NCI-H2196 treated with DMSO at 0.1 percent for 48 hours (cell line): Measurements from ENCODE around the gene KAZN.
"Not testable (repeated sequence)": the region's sequence is repeated elsewhere in the genome, so short reads cannot be mapped to it uniquely, and the experiment has no call there.

Source experiments
- DNase-seq: peaks from one replicate; lab custom pipeline; 2025; ENCODE audit not compliant: unreplicated experiment; lab: John Stamatoyannopoulos, UW

The KAZN gene

GRCh38 chr1:14946684-14947238, 348.3 kb downstream of the KAZN start:
- no peak for DNase-seq

DNA sequence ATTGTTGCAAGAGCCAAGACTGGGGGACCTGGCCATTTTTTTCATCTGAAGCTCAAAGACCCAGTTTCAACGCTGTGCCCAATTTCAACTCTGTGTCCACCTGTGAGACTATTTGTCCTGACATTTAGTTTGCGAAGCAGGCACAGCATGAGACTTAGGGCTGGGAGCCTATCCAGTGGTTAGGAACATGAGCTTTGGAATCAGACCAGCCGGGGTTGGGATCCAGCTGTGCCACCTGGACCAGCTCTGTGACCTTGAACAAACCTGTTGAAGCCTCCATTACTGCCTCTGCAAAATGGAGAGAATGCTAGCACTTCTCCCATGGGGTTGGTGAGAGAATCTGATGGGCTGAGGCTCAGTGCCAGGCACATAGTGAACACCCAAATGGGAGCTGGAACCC, 348.9 kb downstream of the KAZN start:
- no peak for DNase-seq

DNA sequence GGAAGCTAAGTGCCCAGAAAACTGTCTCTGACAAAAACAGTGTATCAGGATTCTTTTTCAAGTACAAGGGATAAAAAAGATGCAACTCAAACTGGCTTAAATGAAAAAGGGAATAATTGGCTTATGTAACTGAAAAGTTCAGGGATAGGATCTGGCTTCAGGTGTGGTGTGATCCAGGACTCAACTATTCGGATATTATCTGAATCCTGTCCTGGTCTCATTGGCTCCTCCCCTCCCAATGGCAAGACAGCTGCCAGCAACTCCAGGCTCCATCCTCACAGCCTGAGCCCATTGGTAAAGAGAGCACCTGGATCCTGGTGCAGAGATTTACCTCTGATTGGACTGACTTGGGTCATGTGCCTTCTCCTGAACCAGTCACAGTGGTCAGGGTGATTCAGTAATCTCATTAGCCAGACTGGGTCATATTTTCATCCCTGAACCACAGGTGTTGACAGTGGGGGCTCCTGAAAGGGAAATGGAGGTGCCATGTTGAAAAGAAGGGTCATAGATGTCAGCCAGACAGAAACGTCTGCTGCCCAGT, 349.7 kb downstream of the KAZN start:
- DNase-seq: no peak

DNA sequence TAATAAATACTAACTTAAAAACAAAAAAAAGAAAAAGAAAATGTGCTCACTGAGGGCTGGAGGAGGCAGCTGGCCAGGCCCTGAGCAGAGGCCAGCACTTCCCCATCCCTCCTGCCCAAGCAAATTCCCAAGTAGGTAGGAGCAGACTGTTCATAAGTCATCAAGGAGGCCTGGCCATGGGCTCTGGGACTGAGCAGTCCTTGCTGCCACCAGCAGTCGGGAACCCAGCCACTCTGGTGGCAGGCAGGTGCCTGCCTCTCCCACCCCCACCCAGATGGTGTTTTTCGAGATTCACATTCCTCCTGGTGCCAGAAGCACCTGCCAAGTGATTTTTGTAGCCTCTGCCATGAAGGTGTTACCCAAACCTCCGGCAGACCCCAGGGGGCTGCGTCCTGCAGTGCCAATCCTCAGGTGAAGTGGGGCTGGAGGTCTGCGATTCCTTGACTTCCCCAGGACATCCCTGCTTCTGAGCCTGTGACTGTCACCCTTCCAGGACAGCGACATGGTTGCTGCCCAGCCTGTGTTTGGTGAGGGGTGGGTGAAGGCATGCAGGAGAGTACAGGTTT, 350.9 kb downstream of the KAZN start:
- no peak for DNase-seq

DNA sequence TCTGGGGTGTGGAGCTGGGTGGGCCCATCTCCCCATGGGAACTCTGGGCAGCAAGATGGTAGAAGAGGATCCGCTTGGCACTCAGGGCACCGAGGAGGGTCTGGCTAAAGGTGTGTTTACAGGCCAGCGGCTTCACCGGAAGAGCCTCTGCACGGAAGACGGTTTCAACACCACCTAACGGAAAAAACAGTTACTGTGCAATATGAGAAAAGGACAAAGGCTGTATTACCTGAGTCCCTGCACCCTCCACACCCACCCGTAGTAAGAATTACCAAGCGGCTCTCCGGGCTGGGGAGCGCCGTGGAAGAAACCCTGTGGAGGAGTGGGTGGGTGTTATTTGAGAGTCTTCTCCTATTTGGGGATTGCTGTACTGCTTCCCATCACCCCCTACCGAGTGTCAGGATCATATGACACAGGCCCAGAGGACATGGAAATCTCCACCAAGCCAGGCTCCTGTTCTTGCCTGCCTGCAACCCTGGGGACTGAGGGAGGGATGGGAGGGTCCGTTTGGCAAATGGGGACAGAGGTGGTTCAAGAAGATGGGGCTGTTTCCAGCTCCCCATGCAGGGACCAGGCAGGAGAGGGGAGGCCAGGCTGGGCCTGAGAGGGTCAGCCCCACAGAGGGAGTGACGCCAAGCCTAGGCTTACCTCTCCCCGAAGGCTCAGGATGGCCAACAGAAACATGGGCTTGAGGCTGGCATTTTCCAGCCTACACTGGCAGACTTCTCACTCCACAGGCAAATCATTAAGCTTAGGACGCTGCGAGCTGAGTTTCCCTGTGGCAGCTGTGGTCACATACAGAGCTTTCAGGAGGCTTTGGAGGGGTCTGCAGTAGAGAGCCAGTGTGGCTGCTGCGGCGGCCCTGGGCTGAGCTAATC, 351.6 kb downstream of the KAZN start:
- DNase-seq: no peak

- DNase-seq: no peak
These were observed 353.3 kb downstream of the KAZN start for GRCh38 chr1:14951766-14952165.

DNA sequence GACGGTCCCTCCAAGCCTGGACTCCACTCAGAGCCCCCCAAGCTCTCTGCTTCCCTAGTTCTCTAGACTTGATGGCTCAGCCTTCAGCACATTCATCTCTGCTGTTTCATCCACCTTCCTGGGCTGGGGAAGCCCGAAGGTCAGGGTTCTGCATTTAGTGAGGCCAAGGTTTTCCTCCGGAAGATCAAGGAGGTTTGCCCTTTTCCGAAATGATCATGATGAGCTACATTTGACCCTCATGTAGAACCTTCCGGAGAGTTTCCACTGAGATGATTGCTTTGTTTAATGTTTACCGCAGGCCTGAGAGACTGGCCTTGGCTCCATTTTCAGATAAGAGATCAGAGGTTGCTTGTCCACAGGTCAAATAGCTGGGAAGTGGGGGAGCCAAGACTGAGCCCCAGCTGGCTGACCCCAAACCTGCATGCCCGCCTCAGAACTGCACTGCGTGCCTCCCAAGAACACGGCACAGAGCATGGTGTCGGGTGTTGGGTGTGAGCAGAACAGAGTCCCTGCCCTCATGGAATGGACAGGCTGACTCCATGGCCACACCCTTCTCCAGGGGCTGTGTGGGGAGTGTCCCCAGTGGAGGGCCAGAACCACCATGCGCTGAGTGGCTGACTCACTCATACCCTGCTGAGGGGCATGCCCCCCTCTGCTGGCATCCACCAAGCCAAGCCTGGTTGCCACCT, 354.3 kb downstream of the KAZN start:
- DNase-seq: no peak

GRCh38 chr1:14954210-14954609, 355.7 kb downstream of the KAZN start:
- no peak for DNase-seq

DNA sequence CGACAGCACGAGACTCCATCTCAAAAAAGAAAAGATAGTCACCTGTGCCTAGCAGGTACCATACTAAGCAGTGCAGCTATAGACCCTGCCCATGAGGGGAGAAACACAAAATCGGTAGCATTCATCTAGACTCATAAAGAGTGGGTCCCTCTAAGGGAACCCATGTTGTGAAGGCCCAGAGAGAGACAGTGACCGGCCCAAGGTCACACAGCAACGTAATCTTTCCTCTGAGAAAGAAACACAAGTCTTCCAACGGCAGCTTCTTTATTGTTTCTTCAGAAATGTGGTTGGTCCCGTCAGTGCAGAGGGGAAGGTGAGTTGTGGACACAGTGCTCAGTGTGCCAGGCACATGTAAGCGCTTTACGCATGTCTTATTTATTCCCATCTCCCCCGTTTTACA, 356.4 kb downstream of the KAZN start:
- DNase-seq: no peak

GRCh38 chr1:14955402-14955801, 356.9 kb downstream of the KAZN start:
- DNase-seq: no peak

DNA sequence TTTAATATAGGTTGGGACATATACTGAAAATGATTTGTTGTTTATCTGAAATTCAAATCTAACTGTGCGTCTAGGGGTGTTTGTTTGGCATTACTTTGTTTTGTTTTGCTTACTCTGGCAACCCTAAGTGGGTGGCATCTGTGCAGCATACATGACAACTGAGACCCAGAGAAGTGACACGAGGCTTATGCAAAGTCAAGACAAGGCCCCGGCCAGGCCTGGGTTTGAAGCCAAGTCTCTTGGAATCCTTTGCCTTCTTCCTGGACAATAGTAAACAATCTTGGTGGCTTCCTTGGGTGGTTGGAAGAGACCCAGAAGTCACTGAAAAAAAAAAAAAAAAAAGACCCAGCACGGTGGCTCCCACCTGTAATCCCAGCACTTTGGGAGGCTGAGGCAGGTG, 357.5 kb downstream of the KAZN start:
- no peak for DNase-seq

DNA sequence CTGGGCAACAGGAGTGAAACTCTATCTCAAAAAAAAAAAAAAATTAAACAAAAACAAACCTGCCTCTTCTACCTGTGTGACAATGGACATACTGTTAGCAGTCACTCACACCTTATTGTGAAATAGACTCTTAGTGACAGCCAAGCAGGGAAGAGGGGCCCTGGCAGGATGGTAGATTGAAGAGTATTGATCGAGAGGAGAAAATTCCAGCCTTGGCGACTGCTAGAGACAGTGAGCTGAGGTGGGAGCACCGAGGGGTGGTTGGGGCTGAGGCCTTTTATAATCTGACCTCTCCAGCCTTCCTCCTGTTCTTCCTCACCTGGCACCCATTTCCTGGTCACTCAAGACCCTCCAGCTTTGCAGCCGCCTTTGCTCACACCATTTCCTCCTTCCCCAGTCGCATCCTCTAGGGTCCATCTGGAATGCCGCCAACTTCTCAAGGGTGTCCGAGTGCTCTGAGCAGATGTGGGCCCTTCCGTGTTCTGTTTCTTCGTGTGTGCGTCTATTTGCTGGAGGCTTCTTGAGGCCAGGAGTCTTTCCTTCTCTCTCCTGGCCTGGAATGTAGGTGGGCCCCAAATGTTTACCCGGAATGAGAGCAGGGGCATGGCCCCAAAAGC, 358.2 kb downstream of the KAZN start:
- DNase-seq: no peak

DNA sequence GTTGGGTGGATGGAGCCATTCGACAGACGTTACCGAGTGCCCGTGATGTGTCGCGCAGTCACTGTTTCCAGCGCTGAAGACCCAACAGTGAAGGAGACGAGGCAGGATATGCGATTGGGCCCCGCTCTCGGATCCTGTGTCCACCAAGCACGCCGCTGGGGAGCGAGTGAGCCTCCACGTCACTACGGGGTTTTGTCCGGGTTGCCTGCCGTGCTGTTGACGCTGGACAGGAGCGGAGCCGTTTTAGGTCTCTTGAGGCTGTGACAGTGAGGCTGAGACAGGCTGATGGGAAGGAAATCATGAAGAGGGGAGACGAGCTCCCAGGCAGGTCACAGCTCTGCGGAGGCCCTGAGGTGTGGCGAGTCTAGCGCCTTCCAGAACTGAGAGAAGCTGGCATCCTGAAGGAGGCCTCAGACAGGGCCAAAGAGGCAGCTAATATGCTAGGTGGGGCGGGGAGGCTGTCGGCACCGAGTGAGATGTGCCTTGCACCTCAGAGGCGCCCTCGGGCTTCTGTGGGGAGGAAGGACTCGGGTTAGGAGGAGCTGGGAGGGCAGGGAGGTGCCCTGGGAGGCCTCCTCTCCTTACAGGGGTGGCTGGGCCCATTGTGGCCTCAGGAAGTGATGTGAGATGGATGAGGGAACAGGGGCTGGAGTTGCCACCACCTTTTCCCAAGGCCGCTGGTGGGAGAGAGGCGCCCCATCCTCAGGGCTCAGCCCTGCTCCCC, 359.1 kb downstream of the KAZN start:
- DNase-seq: no peak

DNA sequence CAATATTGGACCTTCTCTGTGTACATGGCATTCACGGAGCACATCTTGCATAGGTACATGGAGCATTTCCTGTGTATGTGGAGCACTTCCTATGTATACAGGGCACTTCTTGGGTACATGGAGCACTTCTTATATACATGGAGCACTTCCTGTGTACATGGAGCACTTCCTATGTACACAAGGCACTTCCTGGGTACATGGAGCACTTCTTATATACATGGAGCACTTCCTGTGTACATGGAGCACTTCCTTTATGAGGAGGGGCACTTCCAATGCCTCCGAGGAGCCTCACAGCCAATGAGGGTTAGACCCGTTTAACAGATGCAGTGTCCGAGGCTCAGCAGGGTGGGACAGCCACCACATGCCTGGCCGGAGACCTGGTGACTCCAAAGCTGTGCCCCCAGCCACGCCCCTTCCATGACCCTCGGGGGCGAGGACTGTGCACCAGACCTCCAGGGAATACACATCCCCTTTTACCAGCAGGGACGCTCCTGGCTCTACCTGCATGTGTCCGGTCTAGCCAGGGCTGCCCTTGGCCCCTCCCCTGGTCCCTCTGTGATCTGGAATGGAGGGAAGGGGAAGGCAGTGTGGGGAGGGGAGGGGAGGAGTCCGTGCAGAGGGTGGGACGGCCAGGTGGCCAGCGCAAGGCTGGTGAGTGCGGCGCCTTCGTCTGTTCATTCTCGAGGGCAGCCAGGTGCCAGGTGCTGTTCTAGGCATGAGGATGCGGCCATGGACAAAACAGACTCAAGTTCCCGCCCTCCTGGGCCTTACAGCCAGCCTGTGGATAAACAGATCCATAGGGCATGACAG, 360.0 kb downstream of the KAZN start:
- no peak for DNase-seq

DNA sequence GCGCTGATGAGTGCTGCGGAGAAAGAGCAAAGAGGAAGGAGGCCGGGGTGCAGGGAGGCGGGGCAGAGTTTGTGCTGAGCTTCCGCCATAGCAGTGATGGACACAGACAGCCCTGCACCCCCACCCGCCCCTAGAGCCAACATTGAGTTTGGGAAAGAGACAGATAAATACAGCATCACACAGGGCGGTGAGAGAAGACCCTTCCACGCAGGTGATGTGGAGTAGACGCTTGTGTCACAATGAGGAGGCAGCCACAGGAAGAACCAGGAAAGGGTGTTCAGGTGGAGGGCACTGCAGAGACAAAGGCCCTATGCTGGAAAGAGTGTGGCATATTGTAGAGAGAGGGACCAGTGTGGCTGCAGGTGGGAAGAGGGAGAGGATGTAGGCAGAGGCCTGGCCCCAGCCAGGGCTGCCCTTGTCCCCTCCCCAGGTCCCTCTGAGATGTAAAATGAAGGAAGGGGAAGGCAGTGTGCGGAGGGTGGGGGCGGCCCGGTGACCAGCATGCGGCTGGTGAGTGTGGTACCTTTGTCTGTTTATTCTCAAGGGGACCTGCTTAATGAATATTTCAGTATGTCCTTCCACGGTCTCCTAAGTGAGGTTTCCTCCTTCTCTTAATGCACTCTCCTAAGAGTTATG, 360.7 kb downstream of the KAZN start:
- DNase-seq: no peak

GRCh38 chr1:14961661-14962267, 363.3 kb downstream of the KAZN start:
- no peak for DNase-seq

GRCh38 chr1:14962407-14962806, 363.9 kb downstream of the KAZN start:
- DNase-seq: no peak

- DNase-seq: not testable (repeated sequence)
These were observed 365.6 kb downstream of the KAZN start for GRCh38 chr1:14963791-14964710.
